Activated CD8-positive, alpha-beta T cell treated with anti-CD3 and anti-CD28 coated beads for 36 hours (primary cell): ENCODE results near the gene RFNG. TPM values are rescaled to one million over a fixed set of nuclear protein-coding genes. Genes with fewer than 3 reads are reported as not detected.

Experiments used
- ATAC-seq: fragments of 200-7000 bp; cut with Tn5 transposase; one replicate; pipeline ENCODE4 v1.10.0; 2021; ENCODE audit warnings: mild to moderate bottlenecking, moderate library complexity
- CTCF ChIA-PET: fragments of 350-600 bp; sonication (Branson Sonifier 250); formaldehyde crosslinking; loops from one replicate; lab custom pipeline; 2021; ENCODE audit warnings: antibody characterized with exemption; lab: Charles Lee
- POLR2A ChIA-PET: fragments of 350-600 bp; sonication (Branson Sonifier 250); formaldehyde crosslinking; loops from one replicate; lab custom pipeline; 2021; ENCODE audit warnings: antibody characterized with exemption; lab: Charles Lee
- DNase-seq: peaks from one replicate; pipeline ENCODE4 v3.0.0-alpha.2; 2020
- H3K27ac Mint-ChIP-seq: one replicate; pipeline ENCODE4 v1.8.0; 2021; ENCODE audit warnings: mild to moderate bottlenecking, mixed read lengths
- H3K27me3 Mint-ChIP-seq: one replicate; pipeline ENCODE4 v1.8.0; 2021; ENCODE audit warnings: mixed read lengths
- H3K36me3 Mint-ChIP-seq: one replicate; pipeline ENCODE4 v1.8.0; 2021; ENCODE audit warnings: low read depth, mixed read lengths
- H3K4me1 Mint-ChIP-seq: one replicate; pipeline ENCODE4 v1.8.0; 2021; ENCODE audit warnings: low read depth, mixed read lengths
- H3K4me3 Mint-ChIP-seq: one replicate; pipeline ENCODE4 v1.8.0; 2021; ENCODE audit warnings: mild to moderate bottlenecking, moderate library complexity, mixed read lengths
- H3K9me3 Mint-ChIP-seq: one replicate; pipeline ENCODE4 v1.8.0; 2021; ENCODE audit warnings: mixed read lengths
- intact Hi-C: fragments of 100-400 bp; cut with micrococcal nuclease; formaldehyde crosslinking; loops from one replicate; pipeline ENCODE4 v1.10.0; 2022
- total RNA-seq, 2 experiments: library from RNA; stranded (reverse); gene quantifications; one replicate each; pipeline ENCODE4 v1.2.3, GENCODE V29; 2021
- TF ChIP-seq, protein P1 (sequence below): fragments of 200-600 bp; IDR thresholded peaks from one replicate; pipeline ENCODE4 v1.8.0; 2022; ENCODE audit warnings: antibody characterized with exemption, mild to moderate bottlenecking

RFNG gene
- total RNA-seq, 2 experiments from 2014 or later = 14.2 to 15.3 TPM

DNA sequence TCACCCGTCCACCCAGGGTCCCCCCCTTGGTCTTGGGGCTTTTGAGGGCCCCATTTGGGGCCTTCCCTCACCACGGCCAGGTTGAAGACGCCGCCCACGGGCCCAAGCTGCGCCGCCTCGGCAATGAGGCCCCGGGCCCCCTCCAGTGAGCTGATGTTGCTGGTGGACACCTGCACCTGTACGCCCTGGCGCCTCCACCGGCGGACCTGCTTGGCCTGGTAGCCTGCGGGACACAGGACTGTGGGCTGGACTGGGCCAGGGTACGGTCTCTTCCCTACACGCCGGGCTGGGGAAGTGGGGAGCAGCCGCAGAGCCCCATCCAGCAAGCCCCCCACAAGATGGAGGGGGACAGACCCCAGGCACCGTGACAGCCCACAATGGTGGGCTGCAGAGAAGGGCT is 30.8 kb upstream of the RFNG start:
- Mint-ChIP-seq H3K27ac (no peak overlapping the region), H3K27me3 (no peaks in the 10 kb centered on the region), H3K4me1 (no peaks in the 10 kb centered on the region), H3K36me3 (peaks cover 13% of the 10 kb centered on the region), H3K9me3 (no peaks in the 10 kb centered on the region), H3K4me3 (no peak overlapping the region)
- POLR2A ChIA-PET = interaction anchor here (1.1 kb wide), 1 partner anchor 17 kb away, joined by 4 read pairs; the partner anchor contains the start of gene DUS1L
- CTCF ChIA-PET = no interaction called here
- ATAC-seq = no peak
- intact Hi-C loops = no loop called here
- TF ChIP-seq, protein P1, sequence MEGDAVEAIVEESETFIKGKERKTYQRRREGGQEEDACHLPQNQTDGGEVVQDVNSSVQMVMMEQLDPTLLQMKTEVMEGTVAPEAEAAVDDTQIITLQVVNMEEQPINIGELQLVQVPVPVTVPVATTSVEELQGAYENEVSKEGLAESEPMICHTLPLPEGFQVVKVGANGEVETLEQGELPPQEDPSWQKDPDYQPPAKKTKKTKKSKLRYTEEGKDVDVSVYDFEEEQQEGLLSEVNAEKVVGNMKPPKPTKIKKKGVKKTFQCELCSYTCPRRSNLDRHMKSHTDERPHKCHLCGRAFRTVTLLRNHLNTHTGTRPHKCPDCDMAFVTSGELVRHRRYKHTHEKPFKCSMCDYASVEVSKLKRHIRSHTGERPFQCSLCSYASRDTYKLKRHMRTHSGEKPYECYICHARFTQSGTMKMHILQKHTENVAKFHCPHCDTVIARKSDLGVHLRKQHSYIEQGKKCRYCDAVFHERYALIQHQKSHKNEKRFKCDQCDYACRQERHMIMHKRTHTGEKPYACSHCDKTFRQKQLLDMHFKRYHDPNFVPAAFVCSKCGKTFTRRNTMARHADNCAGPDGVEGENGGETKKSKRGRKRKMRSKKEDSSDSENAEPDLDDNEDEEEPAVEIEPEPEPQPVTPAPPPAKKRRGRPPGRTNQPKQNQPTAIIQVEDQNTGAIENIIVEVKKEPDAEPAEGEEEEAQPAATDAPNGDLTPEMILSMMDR = no peak
- DNase-seq = no peak

DNA sequence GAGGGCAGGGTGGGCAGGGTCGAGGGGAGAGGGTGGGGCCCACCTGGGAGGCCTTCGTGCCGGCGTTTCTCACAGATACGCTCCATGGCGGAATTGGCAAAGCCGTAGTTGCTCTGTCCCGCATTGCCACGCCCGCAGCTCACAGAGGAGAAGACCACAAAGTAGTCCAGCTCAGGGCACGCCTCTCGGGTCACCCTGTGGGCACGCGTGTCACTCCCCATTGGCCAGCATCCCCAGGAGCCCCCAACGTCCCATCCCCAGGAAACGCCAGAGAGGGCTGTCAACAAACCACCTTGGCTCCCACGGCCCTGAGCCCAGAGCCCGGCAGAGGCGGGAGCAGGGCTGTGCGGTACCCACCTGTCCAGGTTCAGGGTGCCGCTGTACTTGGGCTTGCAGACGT is 30.4 kb upstream of the RFNG start:
- TF ChIP-seq, protein P1 = no peak
- Mint-ChIP-seq H3K27ac (no peak overlapping the region), H3K27me3 (no peaks in the 10 kb centered on the region), H3K36me3 (peaks cover 12% of the 10 kb centered on the region), H3K4me1 (no peaks in the 10 kb centered on the region), H3K4me3 (no peak overlapping the region), H3K9me3 (no peaks in the 10 kb centered on the region)
- intact Hi-C loops = no loop called here
- ATAC-seq (no peak), DNase-seq (no peak)
- ChIA-PET CTCF (no interaction called here), POLR2A (interaction anchor here (1.8 kb wide), 1 partner anchor 29 kb away, joined by 5 read pairs; no protein-coding TSS in a partner anchor)

DNA sequence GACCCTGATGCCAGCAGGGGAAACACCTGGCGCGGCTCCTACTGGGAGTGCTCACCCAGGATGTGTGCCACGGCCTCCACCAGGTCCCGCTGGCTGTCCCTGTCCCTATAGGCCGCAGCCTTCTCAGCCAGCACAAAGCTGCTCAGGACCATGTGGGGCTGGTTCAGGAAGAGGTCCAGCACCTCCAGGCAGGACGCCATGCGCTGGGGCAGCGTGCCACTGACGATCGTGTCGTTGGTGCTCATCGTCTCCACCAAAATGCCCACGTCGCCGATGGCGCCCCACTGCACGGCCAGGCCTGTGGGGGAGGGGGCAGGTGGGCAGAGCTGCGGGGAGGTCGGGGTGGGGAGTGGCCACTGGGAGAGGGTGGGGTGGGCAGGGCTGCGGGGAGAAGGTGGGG is 29.9 kb upstream of the RFNG start:
- ChIA-PET POLR2A (interaction anchor here (1.1 to 3.0 kb wide), 3 partner anchors 8 to 46 kb away, joined by 3 to 18 read pairs (median 5); no protein-coding TSS in a partner anchor), CTCF (no interaction called here)
- DNase-seq (no peak), ATAC-seq (no peak)
- Mint-ChIP-seq H3K27ac (no peak overlapping the region), H3K9me3 (no peaks in the 10 kb centered on the region), H3K4me3 (no peak overlapping the region), H3K36me3 (peaks cover 12% of the 10 kb centered on the region), H3K4me1 (no peaks in the 10 kb centered on the region), H3K27me3 (no peaks in the 10 kb centered on the region)
- TF ChIP-seq, protein P1 = no peak
- intact Hi-C loops = no loop called here

DNA sequence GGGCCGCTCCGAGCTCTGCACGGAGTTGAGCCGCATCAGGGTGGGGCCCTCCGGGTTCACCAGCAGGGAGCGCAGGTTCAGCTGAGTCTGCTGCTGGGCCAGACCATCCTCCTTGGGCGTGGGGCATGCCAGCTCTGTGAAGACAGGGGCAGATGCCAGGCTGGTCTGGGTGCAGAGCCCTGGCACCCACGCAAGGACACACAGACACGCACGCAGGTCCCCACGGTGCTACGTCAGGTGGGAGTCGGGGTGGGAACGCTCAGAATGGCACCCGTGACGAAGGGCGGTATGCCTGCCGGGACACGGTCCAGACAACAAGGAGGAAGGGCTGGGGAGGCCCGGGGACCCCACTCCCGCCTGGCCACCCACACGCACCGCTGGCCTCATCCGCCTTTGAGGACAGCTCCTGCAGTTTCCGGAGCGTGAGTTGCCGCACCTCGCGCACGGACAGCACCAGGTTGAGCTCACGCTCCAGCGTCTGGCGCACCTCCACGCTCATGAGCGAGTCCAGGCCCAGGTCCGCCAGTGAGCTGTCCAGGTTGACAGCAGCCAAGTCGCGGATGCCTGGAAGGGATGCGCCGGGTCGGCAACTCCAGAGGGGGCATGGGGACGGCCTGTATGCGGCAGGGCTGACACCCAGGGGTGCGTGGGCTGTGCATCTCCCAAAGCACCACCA is 29.3 kb upstream of the RFNG start:
- ATAC-seq (no peak), DNase-seq (no peak)
- Mint-ChIP-seq H3K36me3 (peaks cover 12% of the 10 kb centered on the region), H3K4me1 (no peaks in the 10 kb centered on the region), H3K27ac (no peak overlapping the region), H3K4me3 (no peak overlapping the region), H3K27me3 (no peaks in the 10 kb centered on the region), H3K9me3 (no peaks in the 10 kb centered on the region)
- TF ChIP-seq, protein P1 = no peak
- ChIA-PET CTCF (no interaction called here), POLR2A (interaction anchor here (1.1 to 3.0 kb wide), 5 partner anchors 9 to 46 kb away, joined by 3 to 18 read pairs (median 5); partner anchors contain the start of gene DUS1L)
- intact Hi-C loops = no loop called here

DNA sequence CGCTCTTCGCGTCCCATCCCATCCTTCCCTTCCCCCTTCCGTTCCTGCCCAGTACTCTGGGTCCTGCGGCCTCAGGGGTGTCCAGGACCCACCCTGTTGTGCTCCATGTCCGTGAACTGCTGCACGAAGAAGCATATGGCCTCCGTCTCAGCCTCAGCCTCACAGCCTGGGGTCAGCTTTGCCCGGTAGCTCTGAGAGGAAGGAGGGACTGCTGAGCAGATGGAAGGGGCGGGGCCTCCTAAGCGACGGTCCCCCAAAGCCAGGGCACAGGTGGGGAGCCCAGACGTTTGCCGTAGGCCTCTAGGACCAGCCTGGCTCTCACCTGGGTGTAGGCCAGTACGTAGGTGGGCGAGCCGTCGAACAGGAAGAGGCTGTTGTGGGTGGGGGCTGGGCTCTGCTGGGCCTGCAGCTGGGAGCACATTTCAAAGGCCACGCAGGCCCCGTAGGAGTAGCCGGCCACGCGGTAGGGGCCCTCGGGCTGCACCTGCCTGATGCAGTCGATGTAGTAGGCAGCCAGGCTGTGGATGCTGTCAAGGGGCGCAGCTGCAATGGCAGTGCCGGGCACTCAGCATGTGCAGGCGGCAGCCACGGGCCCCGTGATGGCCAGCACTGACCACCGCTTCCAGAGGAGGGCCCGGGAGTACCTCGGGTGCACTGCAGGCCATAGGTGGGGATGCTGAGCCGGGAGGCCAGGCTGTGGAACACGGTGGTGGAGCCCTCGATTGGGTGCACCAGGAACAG is 28.6 kb upstream of the RFNG start:
- no peaks in the 10 kb centered on the region for H3K27me3 Mint-ChIP-seq
- ChIA-PET POLR2A (interaction anchor here (1.1 to 3.0 kb wide), 5 partner anchors 9 to 45 kb away, joined by 3 to 18 read pairs (median 5); partner anchors contain the start of gene DUS1L), CTCF (no interaction called here)
- TF ChIP-seq, protein P1 = no peak
- H3K4me3 Mint-ChIP-seq = no peak overlapping the region
- H3K27ac Mint-ChIP-seq = no peak overlapping the region
- no peaks in the 10 kb centered on the region for H3K4me1 Mint-ChIP-seq
- no peak for DNase-seq
- H3K36me3 Mint-ChIP-seq = peaks cover 12% of the 10 kb centered on the region
- ATAC-seq = no peak
- intact Hi-C loops = no loop called here
- no peaks in the 10 kb centered on the region for H3K9me3 Mint-ChIP-seq
